NT2/D1 (cell line): ENCODE results near the gene PLXNA2.

ENCODE experiments used
- YY1 ChIP-seq: IDR thresholded peaks from 2 replicates; pipeline ENCODE4 v1.6.1; 2011; ENCODE audit not compliant: insufficient read length, insufficient read depth
- ZNF274 ChIP-seq: IDR thresholded peaks from 2 replicates; pipeline ENCODE4 v1.6.1; 2011; ENCODE audit warnings: mild to moderate bottlenecking, low read depth, low read length

GRCh38 chr1:208058267-208058666 lies 185.9 kb downstream of the PLXNA2 start:
- TF ChIP-seq ZNF274 (no peak), YY1 (no peak)
